Endothelial cell of umbilical vein (primary cell): ENCODE results near the gene BBLN. TPM values are rescaled to one million over a fixed set of nuclear protein-coding genes. Genes with fewer than 3 reads are reported as not detected.

Experiments
- BruUV-seq: library from RNA; stranded (reverse); fragments of 400-500 nt; replicated peaks from 2 replicates; lab custom pipeline; 2021; lab: Mats Ljungman, UMichigan
- CTCF ChIA-PET: fragments of 300-600, 350-600 bp; sonication (Branson Sonifier 250); formaldehyde crosslinking; loops from one replicate; lab custom pipeline; 2021; ENCODE audit warnings: antibody characterized with exemption, inconsistent platforms; lab: Charles Lee
- POLR2A ChIA-PET: fragments of 300-600, 350-600 bp; sonication (Branson Sonifier 250); formaldehyde crosslinking; loops from one replicate; lab custom pipeline; 2021; ENCODE audit warnings: antibody characterized with exemption, inconsistent platforms; lab: Charles Lee
- DNase-seq: peaks from one replicate; pipeline ENCODE4 v3.0.0-alpha.2; 2011; ENCODE audit warnings: low read depth, low spot score
- FAIRE-seq: peaks from 2 replicates; lab custom pipeline; 2011; peaks lifted over from hg19 to GRCh38; lab: Jason Lieb, UNC
- H2AFZ ChIP-seq: 2 replicates; pipeline ENCODE4 v1.6.0; 2012; ENCODE audit warnings: low read depth, low read length, control low read depth, inconsistent platforms
- H3K27ac ChIP-seq: 2 replicates; pipeline ENCODE4 v1.5.1; 2011; ENCODE audit warnings: low read depth, mild to moderate bottlenecking, control low read depth, low read length, moderate library complexity; ENCODE audit not compliant: insufficient read depth
- H3K27me3 ChIP-seq, 2 experiments: 2 replicates each; pipeline versions ENCODE4 v1.6.0 to v1.6.1; 2011; ENCODE audit warnings: low read length in 2 of 2, mixed read lengths in 1 of 2; ENCODE audit not compliant: control insufficient read depth in 2 of 2, insufficient read depth in 2 of 2
- H3K36me3 ChIP-seq, 2 experiments: 2 replicates in 1 of 2; 3 replicates in 1 of 2; pipeline ENCODE4 v1.5.1; 2011; ENCODE audit warnings: low read length in 2 of 2, mild to moderate bottlenecking in 1 of 2, moderate library complexity in 1 of 2; ENCODE audit not compliant: control insufficient read depth in 2 of 2, insufficient read depth in 2 of 2; ENCODE audit errors: extremely low read depth in 1 of 2
- H3K4me1 ChIP-seq: 3 replicates; pipeline ENCODE4 v1.5.1; 2011; ENCODE audit warnings: mild to moderate bottlenecking, low read length; ENCODE audit not compliant: control insufficient read depth, insufficient read depth; ENCODE audit errors: extremely low read depth
- H3K4me2 ChIP-seq: 2 replicates; pipeline ENCODE4 v1.6.1; 2011; ENCODE audit warnings: low read length, control low read depth, mixed read lengths; ENCODE audit not compliant: insufficient read depth
- H3K4me3 ChIP-seq, 3 experiments: fragments of 200-600 bp in 1 of 3; sonication (generic), shearing (Covaris generic) in 1 of 3; replicated peaks in 1 of 3; 2 replicates each; pipeline ENCODE4 v1.5.1; 2011 to 2016; ENCODE audit warnings: control low read depth in 3 of 3, low read length in 3 of 3, mild to moderate bottlenecking in 2 of 3, inconsistent platforms in 1 of 3, low read depth in 1 of 3, moderate library complexity in 1 of 3; ENCODE audit not compliant: insufficient read depth in 1 of 3
- H3K79me2 ChIP-seq: 2 replicates; pipeline ENCODE4 v1.6.0; 2012; ENCODE audit warnings: low read length, inconsistent platforms; ENCODE audit not compliant: control insufficient read depth, insufficient read depth
- H3K9ac ChIP-seq: replicated peaks from 2 replicates; pipeline ENCODE3; 2011; ENCODE audit warnings: low read length, control low read depth; ENCODE audit not compliant: insufficient read depth; ENCODE audit errors: extremely low read depth
- H3K9me1 ChIP-seq: replicated peaks from 3 replicates; pipeline ENCODE4 v1.6.0; 2011; ENCODE audit warnings: mild to moderate bottlenecking, low read length; ENCODE audit not compliant: control insufficient read depth, insufficient read depth; ENCODE audit errors: extremely low read depth
- H3K9me3 ChIP-seq: replicated peaks from 2 replicates; pipeline ENCODE4 v1.5.1; 2012; ENCODE audit warnings: low read length, inconsistent platforms; ENCODE audit not compliant: control insufficient read depth, insufficient read depth
- H4K20me1 ChIP-seq: replicated peaks from 2 replicates; pipeline ENCODE3; 2011; ENCODE audit warnings: mild to moderate bottlenecking, low read length; ENCODE audit not compliant: control insufficient read depth, insufficient read depth; ENCODE audit errors: extremely low read depth
- CTCF ChIP-seq, 2 donors: IDR thresholded peaks; 1 replicate in 1 of 2; 2 replicates in 1 of 2; pipeline ENCODE4 v1.5.1; 2011; ENCODE audit warnings: low read length in 2 of 2, mild to moderate bottlenecking in 2 of 2, moderate library complexity in 2 of 2, control low read depth in 1 of 2, inconsistent platforms in 1 of 2, low read depth in 1 of 2; ENCODE audit not compliant: insufficient read depth in 1 of 2; ENCODE audit errors: extremely low read depth in 1 of 2
- EZH2 ChIP-seq: IDR thresholded peaks from 2 replicates; pipeline ENCODE4 v1.6.1; 2012; ENCODE audit warnings: borderline replicate concordance, low read depth, mild to moderate bottlenecking, moderate library complexity, low read length, inconsistent platforms; ENCODE audit not compliant: severe bottlenecking
- FOS ChIP-seq: IDR thresholded peaks from 2 replicates; pipeline ENCODE4 v1.6.1; 2011; ENCODE audit warnings: mild to moderate bottlenecking, low read length, moderate library complexity, borderline replicate concordance; ENCODE audit not compliant: insufficient read depth
- GATA2 ChIP-seq: IDR thresholded peaks from 2 replicates; pipeline ENCODE4 v1.7.0; 2011; ENCODE audit warnings: low read depth, mild to moderate bottlenecking, moderate library complexity, mixed read lengths, low read length; ENCODE audit not compliant: insufficient read length, insufficient read depth
- JUN ChIP-seq: IDR thresholded peaks from 2 replicates; pipeline ENCODE4 v1.6.1; 2011; ENCODE audit warnings: borderline replicate concordance, low read depth; ENCODE audit not compliant: insufficient read length, insufficient read depth
- MAX ChIP-seq: IDR thresholded peaks from 2 replicates; pipeline ENCODE4 v1.6.1; 2011; ENCODE audit not compliant: insufficient read depth, insufficient read length
- MYC ChIP-seq: IDR thresholded peaks from one replicate; pipeline ENCODE4 v1.6.1; 2011; ENCODE audit warnings: mild to moderate bottlenecking, low read depth, low read length
- POLR2A ChIP-seq: IDR thresholded peaks from 2 replicates; pipeline ENCODE4 v1.6.1; 2012; ENCODE audit warnings: low read depth, mild to moderate bottlenecking, control low read depth, low read length
- POLR2AphosphoS5 ChIP-seq: IDR thresholded peaks from 2 replicates; pipeline ENCODE4 v1.6.1; 2012; ENCODE audit warnings: low read depth, mild to moderate bottlenecking, control low read depth, low read length, moderate library complexity; ENCODE audit not compliant: insufficient read depth
- dilution Hi-C: fragments of 300-500 bp; cut with MboI; formaldehyde crosslinking; loops from one replicate; pipeline ENCODE4 v1.15.0; 2019; ENCODE audit warnings: low sequenced_read_pairs; ENCODE audit not compliant: extremely low pct_ligation_motif_present
- intact Hi-C: fragments of 100-400 bp; cut with micrococcal nuclease; formaldehyde crosslinking; loops from one replicate; pipeline ENCODE4 v1.10.0; 2022
- polyA plus RNA-seq, 4 experiments: library from polyadenylated mRNA; depleted of rRNA in 3 of 4; stranded (reverse) in 3 of 4; unstranded in 1 of 4; fragments of >200 nt; gene quantifications; 2 replicates each; pipeline versions ENCODE4 v1.2.1 to v1.2.3, GENCODE V29; 2011 to 2012; ENCODE audit warnings: missing spikeins in 1 of 4
- total RNA-seq: library from RNA; stranded (reverse); gene quantifications from 2 replicates; pipeline ENCODE4 v1.2.3, GENCODE V29; 2021

BBLN gene
- total and polyA plus RNA-seq, 2 donors (not counting 3 experiments of a cell fraction or from before 2014, with no cell fraction given) = 51.0 to 124 TPM

- dilution Hi-C loops (no loop called here), intact Hi-C loops (loop anchor here (2.0 kb wide), 1 partner anchor 49 kb away; no protein-coding TSS in a partner anchor)
- H3K9ac ChIP-seq = no peak overlapping the region
- no peak overlapping the region for H3K4me3 ChIP-seq
- FAIRE-seq = no peak
- H3K4me1 ChIP-seq = peaks cover 10% of the 10 kb centered on the region
- no peaks in the 10 kb centered on the region for H3K79me2 ChIP-seq
- no peaks in the 10 kb centered on the region for H3K36me3 ChIP-seq
- peak overlapping the region; percentile 55 for H2AFZ ChIP-seq
- H3K9me3 ChIP-seq = no peaks in the 10 kb centered on the region
- H3K27ac ChIP-seq = no peak overlapping the region
- POLR2A ChIA-PET = no interaction called here
- BruUV-seq = no TSS peak
- TF ChIP-seq JUN (no peak), GATA2 (no peak), MYC (no peak)
- no peak for DNase-seq
- peaks cover 9 to 10% of the 10 kb centered on the region in 2 experiments for H3K27me3 ChIP-seq
- CTCF ChIA-PET = interaction anchor here (0.7 to 1.3 kb wide), 3 partner anchors 9 to 18 kb away, joined by 3 to 6 read pairs (median 3); partner anchors contain the start of gene CIZ1
- H3K4me2 ChIP-seq = no peak overlapping the region
- no peaks in the 10 kb centered on the region for H4K20me1 ChIP-seq
- no peaks in the 10 kb centered on the region for H3K9me1 ChIP-seq
Observed at GRCh38 chr9:128201441-128202369, 41.6 kb downstream of the BBLN start.

- POLR2A ChIA-PET = no interaction called here
- TF ChIP-seq POLR2AphosphoS5 = no peak
- TF ChIP-seq POLR2A = no peak
- no peak for TF ChIP-seq GATA2
- TF ChIP-seq MYC = no peak
- TF ChIP-seq CTCF (IDR thresholded peaks at IDR 0.05; ENCODE audit: extremely low read depth in 1 of 2, insufficient read depth in 1 of 2, low read depth in 1 of 2, low read length in 2 of 2) = no peak
- no peak for TF ChIP-seq FOS
- no peak for TF ChIP-seq EZH2
- no peak for TF ChIP-seq MAX
- TF ChIP-seq JUN = no peak
- H3K27ac ChIP-seq = no peak overlapping the region
- peaks cover 9 to 10% of the 10 kb centered on the region in 2 experiments for H3K27me3 ChIP-seq
- no peak overlapping the region for H3K4me3 ChIP-seq
- BruUV-seq = no TSS peak
- H3K4me1 ChIP-seq = peaks cover 10% of the 10 kb centered on the region
- CTCF ChIA-PET = no interaction called here
- DNase-seq (no peak), FAIRE-seq (no peak)
- intact Hi-C loops (loop anchor here (1.0 to 2.0 kb wide), 2 partner anchors 9 to 48 kb away; no protein-coding TSS in a partner anchor), dilution Hi-C loops (no loop called here)
- H2AFZ ChIP-seq = no peak overlapping the region
- no peaks in the 10 kb centered on the region for H4K20me1 ChIP-seq
- H3K4me2 ChIP-seq = no peak overlapping the region
- H3K9me1 ChIP-seq = no peaks in the 10 kb centered on the region
- H3K9me3 ChIP-seq = no peaks in the 10 kb centered on the region
- no peaks in the 10 kb centered on the region for H3K79me2 ChIP-seq
- no peaks in the 10 kb centered on the region for H3K36me3 ChIP-seq
- no peak overlapping the region for H3K9ac ChIP-seq
Observed at GRCh38 chr9:128202648-128203023, 42.6 kb downstream of the BBLN start.
